UCSD-AML1 (cell line): ENCODE measurements around the gene TPSB2.
"Not testable (repeated sequence)": the region's sequence is repeated elsewhere in the genome, so short reads cannot be mapped to it uniquely, and the experiment has no call there.

Experiments
- DNase-seq: peaks from one replicate; lab custom pipeline; 2025; ENCODE audit not compliant: unreplicated experiment; lab: John Stamatoyannopoulos, UW

TPSB2 gene

DNA sequence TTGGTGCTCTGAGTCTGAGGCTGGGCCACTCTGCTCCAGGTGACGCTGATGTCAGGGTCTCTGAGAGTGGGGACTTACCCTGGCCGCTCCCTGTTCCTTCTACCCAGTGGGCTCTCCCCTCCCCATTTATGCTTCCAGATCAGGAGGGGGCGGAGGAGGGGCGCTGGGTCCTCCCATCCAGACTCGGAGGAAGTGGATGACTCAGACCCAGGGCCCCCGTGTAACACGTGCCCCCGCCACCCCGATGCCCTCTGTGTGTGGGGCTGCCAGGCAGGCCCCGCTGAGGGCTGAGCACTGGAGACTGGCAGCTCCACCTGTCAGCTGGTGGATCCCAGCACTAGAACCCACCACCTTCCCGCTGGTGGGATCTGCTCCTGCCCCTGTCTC lies at the start of gene TPSB2:
TSS of gene TPSB2 (minus strand) at position 101 of the 387 bp plus-strand sequence. CDS start 233 bp downstream, outside the sequence.
- DNase-seq: not testable (repeated sequence)

DNA sequence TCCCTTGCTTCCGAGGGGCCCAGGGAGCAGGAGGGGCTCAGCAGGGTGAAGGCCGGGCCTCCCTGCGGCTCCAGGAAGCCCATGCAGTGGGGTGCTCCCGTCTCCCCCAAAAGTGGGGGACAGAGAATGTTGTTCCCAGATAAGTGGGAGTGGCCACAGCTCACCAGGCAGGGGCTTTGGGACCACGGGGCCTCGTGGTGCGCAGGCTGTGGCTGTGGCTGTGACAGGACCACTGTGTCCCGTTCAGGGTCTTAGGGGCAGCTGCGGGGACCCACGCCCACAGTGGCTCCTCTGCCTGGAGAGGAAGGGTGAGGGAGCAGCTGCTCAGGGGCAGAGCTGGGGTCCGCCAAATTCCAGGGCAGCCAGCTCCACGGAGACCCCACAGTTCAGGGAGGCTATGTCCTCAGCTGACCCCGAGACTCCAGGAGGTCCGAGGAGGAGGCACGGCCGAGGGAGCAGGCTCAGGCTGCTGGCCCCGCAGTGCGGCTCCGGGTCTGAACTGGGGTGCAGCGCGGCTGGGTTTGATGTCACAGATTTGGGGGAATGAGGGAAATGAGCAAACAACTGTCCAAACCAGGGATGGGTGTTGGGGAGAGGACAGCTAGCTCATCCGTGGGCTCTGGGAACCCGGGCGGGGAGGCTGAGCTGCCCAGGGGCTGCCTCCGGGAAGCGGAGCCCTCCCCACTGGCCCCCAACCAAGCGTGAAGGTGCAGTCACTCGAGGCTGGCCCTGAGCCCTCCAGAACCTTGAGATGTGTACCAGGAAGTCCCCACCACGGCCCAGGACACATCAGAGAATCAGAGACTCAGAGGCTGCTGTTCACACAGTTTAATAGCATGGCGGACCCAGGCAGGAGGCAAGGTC lies 49.3 kb upstream of the TPSB2 start:
- DNase-seq: no peak

DNA sequence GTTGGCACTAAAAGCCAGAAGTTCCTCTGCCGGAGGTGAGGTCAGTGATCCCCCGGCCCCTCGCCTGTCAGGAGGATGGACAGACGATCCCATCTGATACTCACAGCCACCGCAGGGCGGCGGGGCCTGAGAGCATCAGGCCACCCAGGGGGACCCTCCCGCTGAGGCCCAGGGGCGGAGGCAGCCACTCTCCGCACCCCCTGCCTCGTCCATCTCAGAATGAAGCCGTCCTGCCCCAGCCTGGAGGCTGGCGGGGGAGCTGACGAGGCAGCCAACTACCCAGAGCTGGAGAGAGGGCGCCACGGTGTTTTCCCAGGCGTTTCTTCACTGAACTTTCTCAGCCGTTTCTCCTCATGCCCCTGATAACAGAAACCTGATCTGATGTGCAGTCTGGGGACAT lies 48.5 kb upstream of the TPSB2 start:
- DNase-seq: no peak

DNA sequence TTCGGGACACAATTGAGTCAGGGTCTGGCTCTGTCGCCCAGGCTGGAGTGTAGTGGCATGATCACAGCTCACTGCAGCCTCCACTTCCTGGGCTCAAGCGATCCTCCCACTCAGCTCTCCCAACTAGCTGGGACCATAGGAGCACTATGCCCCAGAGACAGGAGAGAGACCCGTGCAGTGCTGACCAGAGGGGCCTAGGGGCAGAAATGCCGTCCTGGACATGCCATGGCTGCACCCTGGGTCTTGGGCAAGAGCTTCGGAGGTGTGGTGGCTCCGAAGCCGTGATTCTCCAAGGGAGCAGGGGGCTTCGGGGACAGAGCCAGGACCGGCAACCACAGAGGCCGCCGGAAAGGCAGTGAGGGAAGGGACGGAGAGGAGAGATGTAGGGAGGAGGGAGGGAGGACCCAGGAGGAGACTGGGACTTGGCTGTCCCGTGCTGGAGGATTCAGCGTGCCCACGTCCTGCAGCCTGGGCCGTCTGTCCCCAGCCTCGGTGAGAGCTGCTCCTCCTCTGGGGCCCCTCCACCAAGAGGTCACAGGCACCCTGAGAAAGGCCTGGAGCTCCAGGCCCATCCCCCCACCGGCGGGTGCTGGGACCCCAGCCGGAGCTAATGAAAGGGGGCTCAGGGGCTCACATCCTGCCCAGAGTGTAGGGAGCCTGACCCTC lies 47.8 kb upstream of the TPSB2 start:
- DNase-seq: no peak

DNA sequence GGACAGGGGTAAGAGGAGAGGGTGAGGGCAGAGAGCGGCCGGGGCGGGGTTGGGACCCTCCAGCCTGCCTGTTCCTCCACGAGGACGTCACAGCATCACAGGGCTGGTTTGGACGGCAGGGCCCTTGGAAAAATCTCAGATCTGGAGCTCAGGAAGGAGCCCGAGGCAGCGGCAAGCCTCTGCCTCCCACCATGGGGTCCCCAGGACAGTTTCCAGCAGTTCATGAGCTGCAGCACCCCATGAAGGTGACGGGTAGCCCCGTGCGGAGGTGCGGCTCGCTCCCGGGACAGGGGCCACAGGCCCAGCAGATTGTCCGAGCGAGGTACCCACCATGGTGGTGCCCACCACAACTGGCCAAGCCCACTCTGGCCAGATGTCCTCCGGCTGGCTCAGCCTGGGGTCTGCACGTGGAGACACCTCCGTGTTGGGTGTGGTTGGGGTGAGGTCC lies 47.2 kb upstream of the TPSB2 start:
- DNase-seq: no peak

DNA sequence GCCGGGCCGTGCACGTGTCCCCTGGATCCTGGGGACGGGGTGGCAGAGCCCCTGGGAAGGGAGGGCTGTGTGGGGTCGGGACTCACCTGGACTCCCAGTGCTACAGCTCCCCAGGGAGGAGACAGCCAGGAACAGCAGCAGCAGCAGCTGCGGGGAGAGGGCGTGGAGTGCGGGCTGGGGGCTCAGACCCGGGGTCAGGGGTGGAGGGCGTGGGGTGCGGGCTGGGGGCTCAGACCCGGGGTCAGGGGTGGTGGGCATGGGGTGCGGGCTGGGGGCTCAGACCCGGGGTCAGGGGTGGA lies 46.5 kb upstream of the TPSB2 start:
- no peak for DNase-seq

DNA sequence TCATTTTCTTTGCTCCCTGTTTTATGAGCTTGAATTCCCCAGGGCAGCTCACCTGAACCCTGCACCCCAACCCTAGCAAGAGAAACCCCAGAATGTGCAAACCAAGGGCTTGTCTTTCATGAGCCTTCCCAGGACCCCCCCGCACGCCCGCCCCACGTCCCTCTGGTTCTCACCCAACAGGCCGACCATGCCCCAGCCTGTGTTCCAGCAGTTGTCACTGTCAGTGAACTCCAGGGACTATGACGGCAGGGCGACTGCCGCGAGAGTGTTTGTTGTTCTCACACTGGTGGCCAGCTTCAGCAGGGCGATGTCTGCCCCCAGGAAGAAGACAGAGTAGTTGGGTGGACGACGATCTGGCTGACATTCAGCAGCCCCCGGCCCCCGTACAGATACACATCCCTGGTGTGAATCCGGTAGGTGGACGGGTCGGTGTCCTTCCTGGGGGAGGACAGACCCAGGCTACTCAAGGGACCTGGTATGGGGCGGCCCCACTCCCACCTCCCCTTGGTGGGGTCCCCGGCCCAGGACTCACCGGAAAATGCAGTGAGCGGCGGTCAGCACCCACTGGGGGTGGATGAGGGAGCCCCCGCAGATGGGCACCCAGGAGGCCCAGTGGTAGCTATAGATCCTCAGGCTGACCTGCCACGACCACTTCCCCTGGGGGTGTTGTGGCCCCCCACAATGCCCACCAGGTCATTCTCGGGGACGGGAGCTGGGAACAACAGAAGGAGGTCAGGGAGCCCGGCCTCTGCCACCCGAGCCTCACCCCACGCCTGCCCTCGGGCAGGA lies 46.0 kb upstream of the TPSB2 start:
- DNase-seq: no peak

DNA sequence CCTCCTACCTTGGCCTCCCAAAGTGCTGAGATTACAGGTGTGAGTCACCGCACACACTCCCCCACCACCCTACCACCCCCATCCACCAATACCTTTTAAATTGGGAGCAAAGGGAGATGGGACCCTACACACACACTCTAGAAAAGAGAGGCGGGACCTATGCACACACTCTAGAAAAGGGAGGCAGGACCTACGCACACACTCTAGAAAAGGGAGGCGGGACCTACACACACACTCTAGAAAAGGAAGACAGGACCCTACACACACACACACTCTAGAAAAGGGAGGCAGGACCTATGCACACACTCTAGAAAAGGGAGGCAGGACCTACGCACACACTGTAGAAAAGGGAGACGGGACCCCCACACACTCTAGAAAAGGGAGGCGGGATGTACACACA lies 44.8 kb upstream of the TPSB2 start:
- no peak for DNase-seq

DNA sequence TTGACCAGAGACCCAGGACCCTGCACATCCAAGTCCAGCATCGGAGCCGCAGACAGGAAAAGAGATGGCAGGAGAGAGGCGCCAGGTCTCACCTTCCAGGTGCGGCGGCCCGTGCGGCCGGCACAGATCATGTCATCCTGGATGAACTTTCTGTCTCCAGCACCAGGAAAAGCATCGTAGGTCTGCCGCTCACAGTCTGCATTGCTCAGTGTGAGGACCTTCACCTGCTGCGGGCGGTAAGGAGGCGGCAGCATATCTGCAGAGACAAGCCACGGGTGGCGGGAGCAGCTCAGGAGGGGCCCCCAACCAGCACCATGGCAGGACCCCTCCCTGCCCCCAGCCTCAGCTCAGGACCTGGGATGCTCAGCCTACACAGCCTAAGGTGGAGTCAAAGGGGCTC lies 43.8 kb upstream of the TPSB2 start:
- no peak for DNase-seq

DNA sequence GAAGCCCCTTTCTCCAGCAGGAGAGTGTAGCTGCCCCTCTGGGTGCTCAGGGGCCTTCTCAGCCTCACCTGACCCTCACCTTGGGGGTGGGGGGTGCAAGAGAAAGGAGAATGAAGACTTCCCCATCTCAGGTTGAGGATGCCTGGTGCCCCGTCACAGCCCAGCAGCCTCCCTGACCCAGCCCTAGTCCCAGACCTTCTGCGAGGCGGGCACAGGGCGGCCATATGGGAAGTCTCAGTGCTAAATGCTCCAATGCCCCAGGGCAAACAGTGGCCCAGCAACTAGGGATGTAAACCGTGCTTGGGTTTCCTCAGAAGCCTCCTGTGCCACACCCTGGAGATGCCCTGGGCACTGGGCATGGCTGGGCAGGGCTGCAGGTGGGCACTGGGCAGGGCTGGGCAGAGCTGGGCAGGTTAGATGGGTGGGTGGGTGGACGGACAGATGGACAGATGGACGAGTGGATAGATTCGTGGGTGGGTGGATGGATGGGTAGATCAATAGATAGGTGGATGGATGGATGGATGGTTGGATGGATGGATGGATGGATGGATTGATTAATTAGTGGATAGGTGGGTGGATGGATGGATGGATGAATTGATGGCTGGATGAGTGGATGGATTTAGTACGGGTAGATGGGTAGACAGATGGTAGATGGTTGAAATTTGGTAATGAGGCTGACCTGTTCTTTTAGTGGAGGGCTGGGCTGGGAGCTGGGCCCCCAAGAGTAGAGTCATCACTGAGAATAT lies 42.6 kb upstream of the TPSB2 start:
- DNase-seq: no peak

DNA sequence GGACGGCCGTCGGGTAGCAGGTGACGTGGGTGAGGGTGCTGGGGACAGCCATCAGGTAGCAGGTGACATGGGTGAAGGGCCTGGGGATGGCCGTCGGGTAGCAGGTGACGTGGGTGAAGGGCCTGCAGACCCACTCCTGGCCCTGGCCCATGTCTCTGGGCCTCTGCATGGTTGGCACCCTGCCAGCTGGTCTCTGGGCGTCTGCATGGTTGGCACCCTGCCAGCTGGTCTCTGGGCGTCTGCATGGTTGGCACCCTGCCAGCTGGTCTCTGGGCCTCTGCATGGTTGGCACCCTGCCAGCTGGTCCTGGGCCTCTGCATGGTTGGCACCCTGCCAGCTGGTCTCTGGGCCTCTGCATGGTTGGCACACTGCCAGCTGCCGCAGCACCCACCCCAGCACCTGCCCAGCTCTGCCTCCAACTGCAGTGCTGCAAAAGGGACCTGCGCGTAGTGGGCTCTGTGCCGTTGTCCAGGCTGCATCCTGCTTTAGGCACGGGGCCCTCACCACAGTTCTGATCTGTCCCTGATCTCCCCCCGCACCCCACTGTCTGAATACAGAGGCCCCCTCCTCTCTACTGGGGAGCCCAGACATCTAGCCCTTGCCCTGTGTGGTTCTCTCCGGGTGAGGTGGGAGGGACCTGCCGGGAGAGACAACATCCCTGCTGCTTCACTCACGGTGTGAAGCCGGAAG lies 41.9 kb upstream of the TPSB2 start:
- DNase-seq: not testable (repeated sequence)

DNA sequence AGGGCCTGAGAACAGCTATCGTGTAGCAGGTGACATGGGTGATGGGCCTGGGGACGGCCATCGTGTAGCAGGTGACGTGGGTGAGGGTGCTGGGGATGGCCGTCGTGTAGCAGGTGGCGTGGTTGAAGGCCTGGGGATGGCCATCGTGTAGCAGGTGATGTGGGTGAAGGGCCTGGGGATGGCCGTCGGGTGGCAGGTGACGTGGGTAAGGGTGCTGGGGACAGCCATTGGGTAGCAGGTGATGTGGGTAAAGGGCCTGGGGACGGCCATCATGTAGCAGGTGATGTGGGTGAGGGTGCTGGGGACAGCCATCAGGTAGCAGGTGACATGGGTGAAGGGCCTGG lies 41.4 kb upstream of the TPSB2 start:
- DNase-seq: no peak

DNA sequence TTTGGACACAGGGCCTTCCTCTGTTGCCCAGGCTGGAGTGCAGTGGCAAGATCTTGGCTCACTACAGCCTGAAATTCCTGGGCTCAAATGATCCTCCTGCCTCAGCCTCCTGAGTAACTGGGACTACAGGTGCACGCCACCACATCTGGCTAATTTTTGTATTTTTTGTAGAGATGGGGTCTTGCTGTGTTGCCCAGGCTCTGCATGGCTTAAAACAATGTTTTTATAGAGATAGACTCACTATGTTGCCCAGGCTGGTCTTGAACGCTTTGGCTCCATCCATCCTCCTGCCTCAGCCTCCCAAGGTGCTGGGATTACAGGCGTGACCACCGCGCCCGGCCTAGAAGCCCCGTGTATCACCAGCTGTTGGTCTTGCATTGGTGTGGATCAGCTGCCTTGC lies 39.4 kb upstream of the TPSB2 start:
- not testable (repeated sequence) for DNase-seq

DNA sequence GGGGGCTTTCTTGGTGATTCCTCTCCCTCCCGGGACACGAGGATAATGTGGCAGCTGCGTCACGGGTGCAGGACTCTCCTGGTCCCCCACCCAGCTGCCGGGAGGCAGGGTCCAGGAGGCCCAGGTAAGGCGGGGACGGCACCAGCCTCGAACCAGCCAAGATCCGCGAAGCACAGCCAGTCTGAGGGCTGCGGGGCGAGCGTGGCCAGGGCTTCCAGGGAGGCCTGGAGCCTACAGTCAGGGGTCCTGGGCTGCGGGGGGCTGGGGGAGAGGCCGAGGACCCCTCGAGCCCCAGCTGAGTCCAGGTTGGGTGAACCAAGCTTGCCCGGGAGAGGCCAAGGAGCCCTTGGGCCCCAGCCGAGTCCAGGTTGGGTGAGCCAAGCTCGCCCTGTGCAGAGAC lies 35.8 kb upstream of the TPSB2 start:
- DNase-seq: no peak

DNA sequence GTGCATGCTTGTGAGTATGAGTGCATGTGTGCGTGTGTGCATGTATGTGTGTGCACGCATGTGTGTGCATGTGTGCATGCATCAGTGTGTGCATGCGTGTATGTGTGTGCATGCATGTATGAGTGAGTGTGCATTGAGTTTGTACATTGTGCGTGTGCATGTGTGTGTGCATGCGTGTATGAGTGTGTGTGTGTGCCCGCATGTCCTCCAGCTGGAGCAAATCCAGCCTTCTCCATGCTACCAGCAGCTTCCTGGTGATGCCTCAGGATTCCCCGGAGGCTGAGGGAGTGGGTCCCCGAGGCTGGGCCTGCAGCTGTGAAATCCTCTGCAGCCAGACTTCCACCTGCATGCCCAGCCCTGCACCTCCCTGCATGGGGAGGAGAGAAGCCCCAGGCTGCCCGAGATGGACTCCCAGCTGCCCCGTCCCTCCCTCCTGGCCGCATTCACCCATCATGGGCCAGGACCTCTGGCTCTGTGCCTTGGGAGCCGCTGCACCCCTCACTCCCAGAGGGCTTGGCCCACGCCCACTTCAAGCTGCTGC lies 35.2 kb upstream of the TPSB2 start:
- DNase-seq: no peak

DNA sequence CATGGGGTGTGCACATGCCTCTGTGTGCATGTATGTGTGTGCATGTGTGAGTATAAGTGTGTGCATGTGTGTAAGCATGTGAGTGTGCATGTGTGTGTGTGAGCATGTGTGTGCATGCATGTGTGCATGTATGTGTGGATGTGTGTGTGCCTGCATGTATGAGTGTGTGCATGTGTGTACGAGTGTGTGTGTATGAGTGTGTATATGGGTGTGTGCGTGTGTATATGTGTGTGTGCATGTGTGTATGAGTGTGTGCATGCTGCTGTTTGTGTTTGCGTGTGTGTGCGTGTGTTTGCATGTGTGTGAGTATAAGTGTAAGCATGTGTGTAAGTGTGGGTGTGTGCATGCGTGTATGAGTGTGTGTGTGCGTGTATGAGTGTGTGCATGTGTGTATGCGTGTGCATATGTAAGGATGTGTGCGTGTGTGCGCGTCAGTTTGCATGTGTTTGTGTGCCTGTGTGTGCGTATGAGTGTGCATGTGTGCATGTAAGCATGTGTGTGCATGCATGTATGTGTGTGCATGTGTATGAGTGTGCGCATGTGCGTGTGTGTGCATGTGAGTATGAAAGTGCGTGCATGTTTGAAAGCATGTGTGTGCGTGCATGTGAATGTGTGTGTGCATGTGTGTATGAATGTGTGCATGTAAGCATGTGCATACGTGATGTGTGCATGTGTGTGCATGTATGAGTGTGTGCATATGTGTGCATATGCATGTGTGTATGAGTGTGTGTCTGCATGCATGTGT lies 34.5 kb upstream of the TPSB2 start:
- no peak for DNase-seq

DNA sequence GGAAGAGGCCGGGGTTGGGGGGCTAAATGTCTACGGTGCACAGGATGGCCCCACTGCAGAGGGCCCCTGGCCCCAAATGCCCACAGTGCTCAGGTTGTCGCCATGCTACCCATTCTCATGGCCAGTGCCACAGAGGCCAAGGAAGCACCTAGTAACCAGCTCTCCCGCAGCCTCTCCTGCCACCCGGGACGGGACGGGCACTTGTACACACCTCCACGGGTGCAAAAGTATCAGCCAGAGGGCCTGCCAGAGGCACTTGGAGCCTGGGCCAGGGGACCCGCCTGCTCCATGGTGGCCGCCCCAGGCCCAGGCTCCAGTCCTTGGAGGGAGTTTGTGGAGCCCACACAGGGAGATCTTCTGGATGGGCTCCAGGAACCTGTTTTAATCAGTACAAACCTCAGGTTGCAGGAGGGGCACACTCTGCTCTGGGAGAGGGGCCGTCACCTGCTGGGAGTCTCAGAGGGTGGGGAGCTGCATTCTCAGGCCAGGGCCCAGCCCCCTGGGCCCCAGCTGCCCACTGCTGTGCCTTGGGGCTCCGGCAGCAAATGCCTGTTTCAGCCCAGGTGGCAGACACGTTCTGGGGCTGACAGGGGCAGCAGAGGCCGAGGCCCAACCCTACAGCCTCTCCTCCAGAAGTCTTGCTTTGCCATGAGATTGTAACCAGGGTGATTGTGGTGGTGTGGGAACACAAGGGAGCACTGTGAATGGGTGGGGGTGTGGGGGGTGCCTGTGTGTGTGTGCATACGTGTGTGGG lies 33.8 kb upstream of the TPSB2 start:
- no peak for DNase-seq

DNA sequence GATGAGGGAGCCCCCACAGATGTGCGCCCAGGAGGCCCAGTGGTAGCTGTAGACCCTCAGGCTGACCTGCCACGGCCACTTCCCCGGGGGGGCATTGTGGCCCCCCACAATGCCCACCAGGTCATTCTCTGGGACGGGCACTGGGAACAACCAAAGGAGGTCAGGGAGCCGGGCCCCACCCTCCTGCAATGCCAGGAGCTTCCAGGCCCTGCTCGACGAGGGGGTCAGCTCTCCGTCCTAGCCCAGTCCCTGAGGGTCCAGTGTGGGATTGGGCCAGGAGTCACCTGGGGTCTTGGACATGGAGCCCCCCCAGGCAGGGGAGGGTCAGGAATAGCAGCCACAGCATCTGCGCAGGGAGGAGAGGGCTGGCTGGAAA lies 32.9 kb upstream of the TPSB2 start:
- no peak for DNase-seq

DNA sequence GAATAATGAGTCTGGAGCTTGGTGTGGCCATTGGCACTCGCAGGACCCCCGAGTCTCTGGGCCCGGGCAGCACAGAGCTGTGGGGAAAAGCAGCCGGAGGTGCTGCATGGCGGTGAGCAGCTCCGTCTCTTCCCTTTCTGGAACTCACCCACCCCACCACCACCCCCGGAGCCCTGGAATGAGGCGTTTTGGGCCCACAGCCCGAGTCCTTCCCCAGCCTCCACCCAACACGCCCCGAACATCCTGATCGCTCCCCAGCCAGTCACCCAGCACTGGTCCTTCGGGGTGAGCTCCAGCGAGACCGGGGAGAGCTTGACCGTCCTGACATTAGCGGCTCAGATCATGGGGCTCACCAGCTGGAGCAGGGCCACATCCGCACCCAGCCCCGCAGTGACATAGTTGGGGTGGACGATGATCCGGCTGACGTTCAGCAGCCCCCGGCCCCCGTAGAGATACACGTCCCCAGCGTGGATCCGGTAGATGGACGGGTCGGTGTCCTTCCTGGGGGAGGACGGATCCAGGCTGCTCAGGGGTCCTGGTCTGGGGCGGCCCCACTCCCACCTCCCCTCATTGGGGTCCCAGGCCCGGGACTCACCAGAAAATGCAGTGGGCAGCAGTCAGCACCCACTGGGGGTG lies 32.3 kb upstream of the TPSB2 start:
- no peak for DNase-seq
